Putamen (tissue), 1 donor: ENCODE measurements around the gene CHM.

Source experiments
- DNase-seq: peaks from one replicate; pipeline ENCODE4 v3.0.0-alpha.2; 2016; ENCODE audit warnings: low spot score

Gene CHM

GRCh38 chrX:85906399-85906798 lies 141.0 kb downstream of the CHM start:
- DNase-seq = no peak

- DNase-seq = peak; percentile 6
Measured at GRCh38 chrX:85905851-85906250, 141.5 kb downstream of the CHM start.

GRCh38 chrX:85903692-85904471 lies 143.5 kb downstream of the CHM start:
- DNase-seq = no peak

- no peak for DNase-seq
Measured at GRCh38 chrX:85897362-85898126, 149.8 kb downstream of the CHM start.

- DNase-seq = no peak
Measured at GRCh38 chrX:85882601-85883000, 164.8 kb downstream of the CHM start.

- DNase-seq = no peak
Measured at GRCh38 chrX:85870585-85870984, 176.8 kb downstream of the CHM start.

- no peak for DNase-seq
Measured at GRCh38 chrX:85865324-85865723, 182.0 kb downstream of the CHM start.

- DNase-seq = no peak
Measured at GRCh38 chrX:85859426-85859825, 187.9 kb downstream of the CHM start.

- no peak for DNase-seq
Measured at GRCh38 chrX:85851418-85851817, 195.9 kb downstream of the CHM start.

GRCh38 chrX:85836868-85837267 lies 210.5 kb downstream of the CHM start:
- DNase-seq = no peak

GRCh38 chrX:85828771-85829170 lies 218.6 kb downstream of the CHM start:
- DNase-seq = no peak

GRCh38 chrX:85815203-85815751 lies 232.1 kb downstream of the CHM start:
- DNase-seq = no peak
